CMK (cell line): ENCODE data around the gene SH3BP2.

Experiments used
- DNase-seq: peaks from one replicate; pipeline ENCODE4 v3.0.0-alpha.2; 2010; ENCODE audit warnings: low read depth

Gene SH3BP2

GRCh38 chr4:2878346-2878745 lies 85.5 kb downstream of the SH3BP2 start:
- DNase-seq = no peak

GRCh38 chr4:2879026-2879425 lies 86.1 kb downstream of the SH3BP2 start:
- DNase-seq = no peak

- no peak for DNase-seq
These were observed 88.5 kb downstream of the SH3BP2 start for GRCh38 chr4:2881431-2881830.

- DNase-seq = no peak
These were observed 89.5 kb downstream of the SH3BP2 start for GRCh38 chr4:2882341-2882740.

- no peak for DNase-seq
These were observed 93.3 kb downstream of the SH3BP2 start for GRCh38 chr4:2886161-2886560.

- no peak for DNase-seq
These were observed 93.7 kb downstream of the SH3BP2 start for GRCh38 chr4:2886622-2887021.

- DNase-seq = no peak
These were observed 94.5 kb downstream of the SH3BP2 start for GRCh38 chr4:2887343-2887742.

- DNase-seq = no peak
These were observed 96.0 kb downstream of the SH3BP2 start for GRCh38 chr4:2888886-2889285.
